ENCODE measurements around the gene SPRR1A. TPM values are rescaled to one million over a fixed set of nuclear protein-coding genes. Genes with fewer than 3 reads are reported as not detected.

SPRR1A gene
- total and polyA plus RNA-seq, 10 of the 15 experiments (the other 5 are each of a cell fraction or from before 2014, with no cell fraction given): not detected

DNA sequence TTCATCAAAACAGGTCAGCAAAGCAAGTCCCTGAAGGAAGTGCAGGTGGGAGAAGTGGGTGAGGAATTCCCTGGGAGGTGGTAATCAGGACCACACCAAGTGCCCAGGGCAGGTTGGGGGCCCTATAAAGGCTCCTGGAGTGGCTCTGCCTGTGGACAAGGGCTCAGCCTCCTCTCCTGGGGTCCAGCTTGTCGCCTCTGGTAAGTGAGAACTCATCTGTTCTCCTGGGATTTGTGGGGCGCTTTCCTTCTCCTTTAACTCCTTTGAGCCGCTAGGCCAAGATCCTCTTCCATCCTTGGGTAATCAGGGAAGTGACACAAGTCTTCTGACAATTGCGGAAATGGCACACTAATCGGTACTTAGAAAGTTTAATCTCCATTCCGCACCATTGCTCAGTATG, 13.4 kb upstream of the SPRR1A start, which contains the start of gene SPRR4 (continued):
- TF ChIP-seq, protein P1, sequence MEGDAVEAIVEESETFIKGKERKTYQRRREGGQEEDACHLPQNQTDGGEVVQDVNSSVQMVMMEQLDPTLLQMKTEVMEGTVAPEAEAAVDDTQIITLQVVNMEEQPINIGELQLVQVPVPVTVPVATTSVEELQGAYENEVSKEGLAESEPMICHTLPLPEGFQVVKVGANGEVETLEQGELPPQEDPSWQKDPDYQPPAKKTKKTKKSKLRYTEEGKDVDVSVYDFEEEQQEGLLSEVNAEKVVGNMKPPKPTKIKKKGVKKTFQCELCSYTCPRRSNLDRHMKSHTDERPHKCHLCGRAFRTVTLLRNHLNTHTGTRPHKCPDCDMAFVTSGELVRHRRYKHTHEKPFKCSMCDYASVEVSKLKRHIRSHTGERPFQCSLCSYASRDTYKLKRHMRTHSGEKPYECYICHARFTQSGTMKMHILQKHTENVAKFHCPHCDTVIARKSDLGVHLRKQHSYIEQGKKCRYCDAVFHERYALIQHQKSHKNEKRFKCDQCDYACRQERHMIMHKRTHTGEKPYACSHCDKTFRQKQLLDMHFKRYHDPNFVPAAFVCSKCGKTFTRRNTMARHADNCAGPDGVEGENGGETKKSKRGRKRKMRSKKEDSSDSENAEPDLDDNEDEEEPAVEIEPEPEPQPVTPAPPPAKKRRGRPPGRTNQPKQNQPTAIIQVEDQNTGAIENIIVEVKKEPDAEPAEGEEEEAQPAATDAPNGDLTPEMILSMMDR (IDR thresholded peaks at IDR 0.05 in 2 of 3, conservative IDR thresholded peaks at IDR 0.05 in 1 of 3; ENCODE audit: control insufficient read depth in 2 of 3, extremely low read depth in 1 of 3, insufficient read depth in 1 of 3, low read depth in 3 of 3, low read length in 3 of 3): no peak

- ChIA-PET POLR2A (no interaction called here), SMC1A (ENCODE audit: uncharacterized antibody, unreplicated experiment) (no interaction called here), CTCF (interaction anchor here (1.3 kb wide), 1 partner anchor 11 kb away, joined by 9 read pairs; no protein-coding TSS in a partner anchor), RAD21 (ENCODE audit: unreplicated experiment) (no interaction called here)
- Histone ChIP-seq H3K4me3 (no peak overlapping the region), H3K9me3 (replicated peaks; ENCODE audit: control insufficient read depth, insufficient read depth, low read length) (no peaks in the 10 kb centered on the region), H3K79me2 (ENCODE audit: control insufficient read depth, insufficient read depth, low read length) (no peaks in the 10 kb centered on the region), H3K4me1 (ENCODE audit: control insufficient read depth, insufficient read depth, low read length) (peaks cover 5% of the 10 kb centered on the region; the same call in 1 of the 2 replicates), H2AFZ (ENCODE audit: control insufficient read depth, low read depth, low read length) (no peak overlapping the region), H3K4me2 (ENCODE audit: control insufficient read depth, insufficient read depth) (no peak overlapping the region), H3K36me3 (ENCODE audit: control insufficient read depth in 2 of 2, insufficient read depth in 2 of 2, low read length in 1 of 2) (no peaks in the 10 kb centered on the region), H4K20me1 (ENCODE audit: control insufficient read depth, insufficient read depth) (no peaks in the 10 kb centered on the region; the same call in 1 of the 2 replicates), H3K9ac (ENCODE audit: control insufficient read depth, insufficient read depth, low read length) (no peak overlapping the region), H3K27ac (ENCODE audit: control insufficient read depth, insufficient read depth) (no peak overlapping the region), H3K27me3 (replicated peaks in 1 of 2; ENCODE audit: control insufficient read depth in 2 of 2, insufficient read depth in 2 of 2, low read length in 1 of 2) (no peaks in the 10 kb centered on the region)
- ATAC-seq (no peak), DNase-seq (ENCODE audit: low read depth, low spot score) (no peak), FAIRE-seq (no peak)
- TF ChIP-seq NFIC (IDR thresholded peaks at IDR 0.05; ENCODE audit: low read depth, low read length): no peak
- no peak for TF ChIP-seq YY1 (IDR thresholded peaks at IDR 0.05; ENCODE audit: low read depth, low read length)
- no peak for TF ChIP-seq RFX5 (IDR thresholded peaks at IDR 0.05; ENCODE audit: low read depth, low read length)
- no peak for TF ChIP-seq BRCA1 (IDR thresholded peaks at IDR 0.05; ENCODE audit: low read depth, low read length)
- TF ChIP-seq PAX5 (IDR thresholded peaks at IDR 0.05; ENCODE audit: borderline replicate concordance, low read depth, low read length): no peak
- no peak for TF ChIP-seq STAT1 (conservative IDR thresholded peaks at IDR 0.05)
- TF ChIP-seq PBX3 (IDR thresholded peaks at IDR 0.05; ENCODE audit: insufficient replicate concordance, low read depth, low read length): no peak
- no TSS peak for BruUV-seq (replicated peaks)
- 10% methylated on average over 4 of the region's 4 CpGs for WGBS (ENCODE audit: insufficient coverage, insufficient replicate concordance, low lambda C conversion rate, missing lambda C conversion rate)
- intact Hi-C loops (cut with micrococcal nuclease; ENCODE audit: unreplicated experiment) (no loop called here), in situ Hi-C loops (cut with MboI) (no loop called here)
Measured at GRCh38 chr1:152972196-152972886, 11.5 kb upstream of the SPRR1A start.

Measured in GM12878 (cell line).